HG03378 (cell line): ENCODE measurements around the gene ALG5.

Source experiments
- ATAC-seq: cut with Tn5 transposase; IDR thresholded peaks from one replicate; pipeline ENCODE4 v1.9.1; 2021; ENCODE audit warnings: mild to moderate bottlenecking, moderate library complexity; ENCODE audit not compliant: unreplicated experiment

ALG5 gene

GRCh38 chr13:36918246-36919131 is 80.7 kb downstream of the ALG5 start:
- no peak for ATAC-seq

- ATAC-seq, result no peak
Observed at GRCh38 chr13:36917311-36917710, 81.8 kb downstream of the ALG5 start.

- ATAC-seq, result no peak
Observed at GRCh38 chr13:36915896-36916640, 83.1 kb downstream of the ALG5 start.

- ATAC-seq, result no peak
Observed at GRCh38 chr13:36915106-36915505, 84.0 kb downstream of the ALG5 start.

GRCh38 chr13:36914648-36915047 is 84.5 kb downstream of the ALG5 start:
- no peak for ATAC-seq

GRCh38 chr13:36913463-36913862 is 85.7 kb downstream of the ALG5 start:
- no peak for ATAC-seq

GRCh38 chr13:36912973-36913372 is 86.2 kb downstream of the ALG5 start:
- ATAC-seq, result no peak

- no peak for ATAC-seq
Observed at GRCh38 chr13:36912369-36912768, 86.8 kb downstream of the ALG5 start.

- no peak for ATAC-seq
Observed at GRCh38 chr13:36910545-36910944, 88.6 kb downstream of the ALG5 start.

- no peak for ATAC-seq
Observed at GRCh38 chr13:36907821-36908220, 91.3 kb downstream of the ALG5 start.

GRCh38 chr13:36907266-36907665 is 91.9 kb downstream of the ALG5 start:
- ATAC-seq, result no peak

GRCh38 chr13:36905944-36906343 is 93.2 kb downstream of the ALG5 start:
- no peak for ATAC-seq

- no peak for ATAC-seq
Observed at GRCh38 chr13:36903925-36904595, 95.1 kb downstream of the ALG5 start.
